ENCODE results near the gene PER2. TPM values are rescaled to one million over a fixed set of nuclear protein-coding genes. Genes with fewer than 3 reads are reported as not detected.

Gene PER2
- total RNA-seq, 1 donor from 2014 or later: 14.0 TPM

- no peaks in the 10 kb centered on the region for H3K27me3 Mint-ChIP-seq
Measured at GRCh38 chr2:238282861-238283738, 5.3 kb downstream of the PER2 start.

GRCh38 chr2:238281826-238282480 is 6.5 kb downstream of the PER2 start:
- no peak for TF ChIP-seq CTCF (conservative IDR thresholded peaks at IDR 0.05)
- H3K4me1 Mint-ChIP-seq (ENCODE audit: unreplicated experiment): peaks cover 52% of the 10 kb centered on the region
- peak overlapping the region; percentile 68 for H3K27ac Mint-ChIP-seq
- H3K27me3 Mint-ChIP-seq: no peaks in the 10 kb centered on the region
- no peak for DNase-seq (ENCODE audit: extremely low spot score, unreplicated experiment)
- no peaks in the 10 kb centered on the region for H3K9me3 Mint-ChIP-seq
- H3K4me3 Mint-ChIP-seq: no peak overlapping the region
- peaks cover 9% of the 10 kb centered on the region for H3K36me3 Mint-ChIP-seq

More at GRCh38 chr2:238282861-238283738, 5.3 kb downstream of the PER2 start:
- Mint-ChIP-seq H3K9me3 (no peaks in the 10 kb centered on the region), H3K36me3 (peaks cover 8% of the 10 kb centered on the region), H3K27ac (peak overlapping the region; percentile 76), H3K4me1 (ENCODE audit: unreplicated experiment) (peaks cover 53% of the 10 kb centered on the region), H3K4me3 (no peak overlapping the region)
- TF ChIP-seq CTCF (conservative IDR thresholded peaks at IDR 0.05): no peak
- no peak for DNase-seq (ENCODE audit: extremely low spot score, unreplicated experiment)

GRCh38 chr2:238280083-238280825 is 8.2 kb downstream of the PER2 start:
- H3K9me3 Mint-ChIP-seq: no peaks in the 10 kb centered on the region
- no peak for TF ChIP-seq CTCF (conservative IDR thresholded peaks at IDR 0.05)
- H3K36me3 Mint-ChIP-seq: peaks cover 14% of the 10 kb centered on the region
- H3K27me3 Mint-ChIP-seq: no peaks in the 10 kb centered on the region
- peaks cover 35% of the 10 kb centered on the region for H3K4me1 Mint-ChIP-seq (ENCODE audit: unreplicated experiment)
- peak overlapping the region; percentile 6 for H3K27ac Mint-ChIP-seq
- no peak for DNase-seq (ENCODE audit: extremely low spot score, unreplicated experiment)
- H3K4me3 Mint-ChIP-seq: peak overlapping the region; percentile 9

GRCh38 chr2:238279324-238279682 is 9.1 kb downstream of the PER2 start:
- Mint-ChIP-seq H3K4me3 (no peak overlapping the region), H3K27me3 (no peaks in the 10 kb centered on the region), H3K36me3 (peaks cover 14% of the 10 kb centered on the region), H3K9me3 (no peaks in the 10 kb centered on the region), H3K4me1 (ENCODE audit: unreplicated experiment) (peaks cover 26% of the 10 kb centered on the region), H3K27ac (no peak overlapping the region)
- no peak for TF ChIP-seq CTCF (conservative IDR thresholded peaks at IDR 0.05)
- DNase-seq (ENCODE audit: extremely low spot score, unreplicated experiment): no peak

GRCh38 chr2:238278626-238279323 is 9.6 kb downstream of the PER2 start:
- no peak for TF ChIP-seq CTCF (conservative IDR thresholded peaks at IDR 0.05)
- no peak for DNase-seq (ENCODE audit: extremely low spot score, unreplicated experiment)
- peaks cover 26% of the 10 kb centered on the region for H3K4me1 Mint-ChIP-seq (ENCODE audit: unreplicated experiment)
- no peak overlapping the region for H3K4me3 Mint-ChIP-seq
- no peaks in the 10 kb centered on the region for H3K27me3 Mint-ChIP-seq
- H3K27ac Mint-ChIP-seq: peak overlapping the region; percentile 70
- no peaks in the 10 kb centered on the region for H3K9me3 Mint-ChIP-seq
- H3K36me3 Mint-ChIP-seq: peaks cover 14% of the 10 kb centered on the region
